Measurements from ENCODE around the gene SLC25A48. TPM values are rescaled to one million over a fixed set of nuclear protein-coding genes. Genes with fewer than 3 reads are reported as not detected.

Gene SLC25A48
- total and polyA plus RNA-seq, 3 donors from 2014 or later, result 0.71 to 1.8 (median 1.4) TPM

DNA sequence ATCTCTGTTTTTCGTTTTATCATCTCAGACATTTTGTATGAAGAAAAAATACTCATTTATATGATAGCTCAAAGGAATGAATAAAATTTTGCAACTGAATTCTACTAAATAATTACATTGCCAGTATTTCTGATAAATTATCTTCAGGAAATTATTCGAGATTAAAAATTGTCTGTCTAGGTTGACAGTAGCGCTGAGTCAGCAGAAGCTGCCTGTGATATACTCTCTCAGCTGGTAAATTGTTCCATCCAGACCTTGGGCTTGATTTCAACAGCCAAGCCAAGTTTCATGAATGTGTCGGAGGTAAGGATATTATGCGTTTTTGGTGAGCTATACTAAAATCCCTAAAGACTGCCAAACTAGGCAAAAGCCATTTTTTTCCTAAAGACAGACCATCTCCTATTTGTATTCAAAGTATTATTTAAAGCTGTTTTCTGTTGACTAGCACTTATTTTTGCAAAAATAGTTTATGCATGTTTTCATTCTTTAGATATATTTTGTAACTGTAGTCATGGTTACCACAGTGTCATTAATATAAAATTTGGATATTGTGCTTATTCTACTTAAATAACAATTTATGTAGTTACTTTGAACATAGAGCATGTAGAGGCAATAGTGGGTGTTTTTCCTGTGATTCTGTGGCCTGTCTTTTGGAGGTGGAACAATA, 102.9 kb downstream of the SLC25A48 start:
- Histone ChIP-seq H3K27me3 (no peaks in the 10 kb centered on the region), H3K9me3 (no peaks in the 10 kb centered on the region), H3K4me1 (no peaks in the 10 kb centered on the region), H3K36me3 (ENCODE audit: low read depth, missing control alignments) (no peaks in the 10 kb centered on the region), H3K27ac (no peak overlapping the region), H3K4me3 (no peak overlapping the region)
- intact Hi-C loops (cut with DNase I; ENCODE audit: low total_unique reads), result no loop called here
- WGBS, 2 donors, result 86 to 87% methylated on average over 5 of the region's 5 CpGs
- no peak for DNase-seq
- TF ChIP-seq POLR2A (IDR thresholded peaks at IDR 0.05), result no peak
- TF ChIP-seq, protein P1, sequence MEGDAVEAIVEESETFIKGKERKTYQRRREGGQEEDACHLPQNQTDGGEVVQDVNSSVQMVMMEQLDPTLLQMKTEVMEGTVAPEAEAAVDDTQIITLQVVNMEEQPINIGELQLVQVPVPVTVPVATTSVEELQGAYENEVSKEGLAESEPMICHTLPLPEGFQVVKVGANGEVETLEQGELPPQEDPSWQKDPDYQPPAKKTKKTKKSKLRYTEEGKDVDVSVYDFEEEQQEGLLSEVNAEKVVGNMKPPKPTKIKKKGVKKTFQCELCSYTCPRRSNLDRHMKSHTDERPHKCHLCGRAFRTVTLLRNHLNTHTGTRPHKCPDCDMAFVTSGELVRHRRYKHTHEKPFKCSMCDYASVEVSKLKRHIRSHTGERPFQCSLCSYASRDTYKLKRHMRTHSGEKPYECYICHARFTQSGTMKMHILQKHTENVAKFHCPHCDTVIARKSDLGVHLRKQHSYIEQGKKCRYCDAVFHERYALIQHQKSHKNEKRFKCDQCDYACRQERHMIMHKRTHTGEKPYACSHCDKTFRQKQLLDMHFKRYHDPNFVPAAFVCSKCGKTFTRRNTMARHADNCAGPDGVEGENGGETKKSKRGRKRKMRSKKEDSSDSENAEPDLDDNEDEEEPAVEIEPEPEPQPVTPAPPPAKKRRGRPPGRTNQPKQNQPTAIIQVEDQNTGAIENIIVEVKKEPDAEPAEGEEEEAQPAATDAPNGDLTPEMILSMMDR (IDR thresholded peaks at IDR 0.05), result no peak

Small RNA genes lying within 50 kb of the gene (microRNA-seq; reads per million reads assigned to microRNA genes)
- 0 reads per million in 2 donors for gene MIR5692C1 (ENCODE audit: borderline number of aligned reads in 2 of 2, borderline replicate concordance in 1 of 2)

Small RNA genes lying within 50 kb of the gene (small RNA-seq; reads per million reads assigned to genes)
- gene MIR5692C1, result 0 reads per million in 2 donors

Other genes starting within 250 kb of the SLC25A48 start
- not detected for gene IL9, start 61.2 kb downstream of the SLC25A48 start, total RNA-seq
- gene IL9, start 61.2 kb downstream of the SLC25A48 start, polyA plus RNA-seq (ENCODE audit: insufficient read depth, low read depth, low replicate concordance), result not detected
- gene LECT2, start 120.3 kb downstream of the SLC25A48 start, total RNA-seq, result 1 to 10 TPM in 1 of 2 donors, under 1 TPM in 1; 0.87 to 6.6 TPM
- gene LECT2, start 120.3 kb downstream of the SLC25A48 start, polyA plus RNA-seq (ENCODE audit: insufficient read depth, low read depth, low replicate concordance), result 14.5 TPM
- 10 to 100 TPM in 1 of 2 donors, 1 to 10 TPM in 1; 9.0 to 15.4 TPM for gene TGFBI, start 194.3 kb downstream of the SLC25A48 start, total RNA-seq
- 77.2 TPM for gene TGFBI, start 194.3 kb downstream of the SLC25A48 start, polyA plus RNA-seq (ENCODE audit: insufficient read depth, low read depth, low replicate concordance)